Liver (tissue), 3 donors: ENCODE data around the gene TCFL5.

Source experiments
- CTCF ChIP-seq: fragments of 150-350 bp; IDR thresholded peaks from 2 replicates; pipeline ENCODE4 v1.5.1; 2017; ENCODE audit warnings: improper control_type of control experiment, low read depth, low read length; ENCODE audit not compliant: missing input control
- FOXA1 ChIP-seq: IDR thresholded peaks from 2 replicates; pipeline ENCODE4 v1.6.1; 2016; ENCODE audit warnings: antibody characterized with exemption
- JUND ChIP-seq, 2 donors: IDR thresholded peaks; 2 replicates each; pipeline ENCODE4 v1.6.1; 2016; ENCODE audit warnings: antibody characterized with exemption in 2 of 2
- REST ChIP-seq: IDR thresholded peaks from 2 replicates; pipeline ENCODE4 v1.6.1; 2016; ENCODE audit warnings: antibody characterized with exemption, mild to moderate bottlenecking
- YY1 ChIP-seq: IDR thresholded peaks from 2 replicates; pipeline ENCODE4 v1.6.1; 2016; ENCODE audit warnings: antibody characterized with exemption, mild to moderate bottlenecking
- ZBTB33 ChIP-seq: IDR thresholded peaks from 2 replicates; pipeline ENCODE4 v1.6.1; 2016; ENCODE audit warnings: antibody characterized with exemption
- TF ChIP-seq, protein P1 (sequence below): IDR thresholded peaks from 2 replicates; pipeline ENCODE4 v1.6.1; 2016; ENCODE audit warnings: antibody characterized with exemption
- donor health status: healthy.
- donor health status: healthy.

- TF ChIP-seq REST (no peak), CTCF (no peak), JUND (IDR thresholded peaks at IDR 0.05) (no peak), FOXA1 (no peak), ZBTB33 (no peak), YY1 (no peak)
- TF ChIP-seq, protein P1, sequence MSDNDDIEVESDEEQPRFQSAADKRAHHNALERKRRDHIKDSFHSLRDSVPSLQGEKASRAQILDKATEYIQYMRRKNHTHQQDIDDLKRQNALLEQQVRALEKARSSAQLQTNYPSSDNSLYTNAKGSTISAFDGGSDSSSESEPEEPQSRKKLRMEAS = no peak
Measured at GRCh38 chr20:62816884-62817873, 44.4 kb downstream of the TCFL5 start, which contains the start of gene COL9A3.
